IMR-90 (cell line): ENCODE results near the gene ZNF563.

Experiments used
- CHD1 ChIP-seq: IDR thresholded peaks from 2 replicates; pipeline ENCODE4 v1.6.1; 2012; ENCODE audit warnings: low read depth, low read length, improper control_type of control experiment
- POLR2A ChIP-seq: IDR thresholded peaks from 2 replicates; pipeline ENCODE4 v1.6.1; 2012; ENCODE audit warnings: mild to moderate bottlenecking, low read depth, low read length
- RCOR1 ChIP-seq: IDR thresholded peaks from 2 replicates; pipeline ENCODE4 v1.6.1; 2012; ENCODE audit warnings: mild to moderate bottlenecking, low read length, improper control_type of control experiment; ENCODE audit not compliant: insufficient replicate concordance
- SMC3 ChIP-seq: fragments of 150-350 bp; IDR thresholded peaks from 2 replicates; pipeline ENCODE4 v1.6.1; 2016; ENCODE audit warnings: low read depth, mild to moderate bottlenecking, antibody characterized with exemption, low read length, moderate library complexity
- TF ChIP-seq, protein P1 (sequence below): conservative IDR thresholded peaks from 2 replicates; pipeline ENCODE4 v1.5.1; 2012; ENCODE audit warnings: mild to moderate bottlenecking, low read depth, low read length, improper control_type of control experiment
- TF ChIP-seq, protein P2 (sequence below): fragments of 150-350 bp; IDR thresholded peaks from 2 replicates; pipeline ENCODE4 v1.6.1; 2017; ENCODE audit warnings: mild to moderate bottlenecking, antibody characterized with exemption, low read length, low read depth

DNA sequence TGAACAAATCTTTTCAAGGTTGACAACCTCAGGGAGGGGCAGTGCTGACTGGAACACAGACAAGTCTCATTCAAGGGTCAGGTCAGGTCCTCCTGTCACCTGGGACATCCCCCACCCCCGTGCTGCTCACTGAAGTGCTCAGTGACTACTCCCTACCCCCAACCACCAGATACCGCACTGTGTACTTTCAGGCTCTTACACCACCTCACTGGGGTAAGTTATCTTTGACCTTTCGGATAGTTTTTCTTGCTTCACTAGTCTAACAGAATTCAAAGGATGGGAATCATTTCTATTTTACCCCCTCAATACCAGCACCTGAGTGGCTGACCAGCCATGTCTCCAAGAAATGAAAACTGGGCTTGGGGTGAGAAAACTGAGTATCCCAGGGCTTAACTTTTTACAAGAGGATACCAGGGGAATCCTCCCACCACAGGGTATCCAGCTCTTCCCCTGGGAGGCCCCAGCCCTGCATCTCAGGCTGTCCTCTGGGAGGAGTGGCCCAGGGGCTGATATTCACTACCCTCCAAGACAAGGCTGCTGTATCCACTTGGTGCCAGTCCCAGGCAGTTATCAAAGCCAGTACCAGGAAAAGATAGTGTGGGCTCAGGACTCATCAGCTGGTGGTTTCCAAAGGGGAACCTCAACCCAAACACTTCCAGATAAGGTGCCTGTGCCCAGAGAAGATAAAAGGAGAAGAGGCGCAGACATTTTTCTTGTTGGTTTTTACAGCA lies 2.1 kb downstream of the ZNF563 start:
- TF ChIP-seq, protein P1, sequence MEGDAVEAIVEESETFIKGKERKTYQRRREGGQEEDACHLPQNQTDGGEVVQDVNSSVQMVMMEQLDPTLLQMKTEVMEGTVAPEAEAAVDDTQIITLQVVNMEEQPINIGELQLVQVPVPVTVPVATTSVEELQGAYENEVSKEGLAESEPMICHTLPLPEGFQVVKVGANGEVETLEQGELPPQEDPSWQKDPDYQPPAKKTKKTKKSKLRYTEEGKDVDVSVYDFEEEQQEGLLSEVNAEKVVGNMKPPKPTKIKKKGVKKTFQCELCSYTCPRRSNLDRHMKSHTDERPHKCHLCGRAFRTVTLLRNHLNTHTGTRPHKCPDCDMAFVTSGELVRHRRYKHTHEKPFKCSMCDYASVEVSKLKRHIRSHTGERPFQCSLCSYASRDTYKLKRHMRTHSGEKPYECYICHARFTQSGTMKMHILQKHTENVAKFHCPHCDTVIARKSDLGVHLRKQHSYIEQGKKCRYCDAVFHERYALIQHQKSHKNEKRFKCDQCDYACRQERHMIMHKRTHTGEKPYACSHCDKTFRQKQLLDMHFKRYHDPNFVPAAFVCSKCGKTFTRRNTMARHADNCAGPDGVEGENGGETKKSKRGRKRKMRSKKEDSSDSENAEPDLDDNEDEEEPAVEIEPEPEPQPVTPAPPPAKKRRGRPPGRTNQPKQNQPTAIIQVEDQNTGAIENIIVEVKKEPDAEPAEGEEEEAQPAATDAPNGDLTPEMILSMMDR: no peak
- TF ChIP-seq SMC3 (no peak), POLR2A (no peak), CHD1 (no peak), RCOR1 (no peak)
- TF ChIP-seq, protein P2, sequence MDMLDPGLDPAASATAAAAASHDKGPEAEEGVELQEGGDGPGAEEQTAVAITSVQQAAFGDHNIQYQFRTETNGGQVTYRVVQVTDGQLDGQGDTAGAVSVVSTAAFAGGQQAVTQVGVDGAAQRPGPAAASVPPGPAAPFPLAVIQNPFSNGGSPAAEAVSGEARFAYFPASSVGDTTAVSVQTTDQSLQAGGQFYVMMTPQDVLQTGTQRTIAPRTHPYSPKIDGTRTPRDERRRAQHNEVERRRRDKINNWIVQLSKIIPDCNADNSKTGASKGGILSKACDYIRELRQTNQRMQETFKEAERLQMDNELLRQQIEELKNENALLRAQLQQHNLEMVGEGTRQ: no peak
